HCT116 (cell line): ENCODE results near the gene CCDC30. TPM values are rescaled to one million over a fixed set of nuclear protein-coding genes. Genes with fewer than 3 reads are reported as not detected.

Experiments
- ATAC-seq: fragments of 200-7000 bp; cut with Tn5 transposase; 2 replicates; pipeline ENCODE4 v1.9.1; 2020; ENCODE audit warnings: mild to moderate bottlenecking, moderate library complexity
- BruUV-seq: library from RNA; stranded (reverse); fragments of 400-500 nt; replicated peaks from 2 replicates; lab custom pipeline; 2021; lab: Mats Ljungman, UMichigan
- CTCF ChIA-PET: fragments of 300-600 bp; sonication (Branson Sonifier 250); formaldehyde crosslinking; loops from one replicate; lab custom pipeline; 2021; ENCODE audit warnings: antibody characterized with exemption; lab: Charles Lee
- POLR2A ChIA-PET: fragments of 300-600, 350-600 bp; sonication (Branson Sonifier 250); formaldehyde crosslinking; loops from one replicate; lab custom pipeline; 2021; ENCODE audit warnings: antibody characterized with exemption; lab: Charles Lee
- RAD21 ChIA-PET, 2 experiments: fragments of 300-600 bp; sonication (Branson Sonifier 250); formaldehyde crosslinking; loops; one replicate each; lab custom pipeline; 2023; ENCODE audit warnings: low total read pairs in 2 of 2; ENCODE audit not compliant: uncharacterized antibody in 2 of 2, unreplicated experiment in 2 of 2, low non-redundant PET in 1 of 2; lab: Charles Lee
- DNase-seq: peaks from one replicate; pipeline ENCODE4 v3.0.0-alpha.2; 2010; ENCODE audit warnings: low read depth, low spot score
- H2AFZ ChIP-seq: fragments of 200-600 bp; shearing (Covaris generic), sonication (generic); 2 replicates; pipeline ENCODE4 v1.6.1; 2017; ENCODE audit warnings: low read depth, mixed run types, mixed read lengths, antibody characterized with exemption, low read length; ENCODE audit not compliant: poor library complexity, severe bottlenecking
- H3K27ac ChIP-seq: 2 replicates; pipeline ENCODE4 v1.5.1; 2012; ENCODE audit warnings: low read depth, low read length
- H3K27me3 ChIP-seq: fragments of 200-600 bp; sonication (generic); 2 replicates; pipeline ENCODE4 v1.6.1; 2016; ENCODE audit warnings: mixed run types, low read length, mixed read lengths; ENCODE audit not compliant: insufficient read depth
- H3K36me3 ChIP-seq, 2 experiments: fragments of 200-500 bp in 1 of 2; fragments of 200-600 bp in 1 of 2; sonication (Bioruptor generic) in 1 of 2; sonication (generic) in 1 of 2; 2 replicates each; pipeline versions ENCODE4 v1.5.1 to v1.6.1; 2014 to 2016; ENCODE audit warnings: low read length in 2 of 2, inconsistent platforms in 1 of 2, mixed read lengths in 1 of 2, mixed run types in 1 of 2; ENCODE audit not compliant: insufficient read depth in 2 of 2, control insufficient read depth in 1 of 2
- H3K4me1 ChIP-seq, 2 experiments: fragments of 200-600 bp in 1 of 2; sonication (generic) in 1 of 2; 2 replicates each; pipeline versions ENCODE4 v1.5.1 to v1.6.1; 2012 to 2017; ENCODE audit warnings: low read length in 2 of 2, inconsistent platforms in 1 of 2, mild to moderate bottlenecking in 1 of 2, mixed read lengths in 1 of 2, mixed run types in 1 of 2, moderate library complexity in 1 of 2; ENCODE audit not compliant: insufficient read depth in 2 of 2, control insufficient read depth in 1 of 2
- H3K4me2 ChIP-seq: fragments of 200-600 bp; sonication (generic); 2 replicates; pipeline ENCODE4 v1.6.1; 2017; ENCODE audit warnings: mixed run types, low read length, mixed read lengths
- H3K4me3 ChIP-seq, 2 experiments: fragments of 200-600 bp in 1 of 2; sonication (generic) in 1 of 2; replicated peaks in 1 of 2; 2 replicates each; pipeline ENCODE4 v1.5.1; 2011 to 2016; ENCODE audit warnings: low read length in 2 of 2, control low read depth in 1 of 2, low read depth in 1 of 2, mild to moderate bottlenecking in 1 of 2, mixed read lengths in 1 of 2, mixed run types in 1 of 2
- H3K79me2 ChIP-seq: fragments of 200-600 bp; sonication (generic); 2 replicates; pipeline ENCODE4 v1.6.1; 2017; ENCODE audit warnings: mild to moderate bottlenecking, mixed run types, low read length, moderate library complexity, mixed read lengths; ENCODE audit not compliant: insufficient read depth
- H3K9ac ChIP-seq: fragments of 200-600 bp; sonication (generic); 2 replicates; pipeline ENCODE4 v1.6.1; 2016; ENCODE audit warnings: low read length, mixed read lengths
- H3K9me2 ChIP-seq: fragments of 200-600 bp; sonication (generic), shearing (Covaris generic); 2 replicates; pipeline ENCODE4 v1.6.1; 2017; ENCODE audit warnings: mixed run types, mild to moderate bottlenecking, moderate library complexity; ENCODE audit not compliant: insufficient read depth
- H3K9me3 ChIP-seq, 2 experiments: fragments of 200-500 bp in 1 of 2; fragments of 200-600 bp in 1 of 2; sonication (Bioruptor generic) in 1 of 2; sonication (generic) in 1 of 2; 2 replicates each; pipeline ENCODE4 v1.6.1; 2014 to 2017; ENCODE audit warnings: low read length in 2 of 2, mixed read lengths in 2 of 2, inconsistent platforms in 1 of 2, low read depth in 1 of 2, mild to moderate bottlenecking in 1 of 2, mixed run types in 1 of 2, moderate library complexity in 1 of 2; ENCODE audit not compliant: control insufficient read depth in 1 of 2, insufficient read depth in 1 of 2
- H4K20me1 ChIP-seq: fragments of 200-600 bp; sonication (generic), shearing (Covaris generic); 2 replicates; pipeline ENCODE4 v1.6.1; 2017; ENCODE audit warnings: mixed run types, mild to moderate bottlenecking, moderate library complexity; ENCODE audit not compliant: insufficient read depth
- ATF3 ChIP-seq: IDR thresholded peaks from 2 replicates; pipeline ENCODE4 v1.6.1; 2012
- EGR1 ChIP-seq: IDR thresholded peaks from 2 replicates; pipeline ENCODE4 v1.6.1; 2012; ENCODE audit warnings: low read depth
- ELF1 ChIP-seq: IDR thresholded peaks from 2 replicates; pipeline ENCODE4 v1.6.1; 2012; ENCODE audit warnings: low read depth, borderline replicate concordance
- EZH2 ChIP-seq: fragments of 200-600 bp; sonication (generic); IDR thresholded peaks from 2 replicates; pipeline ENCODE4 v1.6.1; 2017; ENCODE audit warnings: antibody characterized with exemption, mixed run types
- EZH2phosphoT487 ChIP-seq: fragments of 200-600 bp; IDR thresholded peaks from 2 replicates; pipeline ENCODE4 v1.6.1; 2018; ENCODE audit warnings: antibody characterized with exemption, borderline replicate concordance
- MAX ChIP-seq: IDR thresholded peaks from 2 replicates; pipeline ENCODE4 v1.6.1; 2012
- POLR2AphosphoS5 ChIP-seq: IDR thresholded peaks from 2 replicates; pipeline ENCODE4 v1.6.1; 2011; ENCODE audit warnings: mild to moderate bottlenecking, low read depth, low read length, moderate library complexity
- RAD21 ChIP-seq: IDR thresholded peaks from 2 replicates; pipeline ENCODE4 v1.6.1; 2012; ENCODE audit warnings: low read depth, mild to moderate bottlenecking
- TCF7L2 ChIP-seq: IDR thresholded peaks from 2 replicates; pipeline ENCODE4 v1.7.0; 2011; ENCODE audit warnings: borderline replicate concordance, inconsistent platforms; ENCODE audit not compliant: insufficient read depth, insufficient read length; ENCODE audit errors: extremely low read depth
- YY1 ChIP-seq: IDR thresholded peaks from 2 replicates; pipeline ENCODE4 v1.6.1; 2011; ENCODE audit warnings: low read length, low read depth, moderate library complexity, mild to moderate bottlenecking; ENCODE audit not compliant: insufficient replicate concordance; ENCODE audit errors: extremely low read depth
- ZFX ChIP-seq: fragments of 450-650 bp; IDR thresholded peaks from 2 replicates; pipeline ENCODE4 v1.6.1; 2017
- intact Hi-C: fragments of 100-400 bp; cut with micrococcal nuclease; formaldehyde crosslinking; loops from 2 replicates; pipeline ENCODE4 v1.10.0; 2022
- total RNA-seq: library from RNA; stranded (reverse); gene quantifications from one replicate; pipeline ENCODE4 v1.2.1, GENCODE V29; 2021; ENCODE audit not compliant: unreplicated experiment
- TF ChIP-seq, protein P1 (sequence below), 3 experiments: fragments of 200-600 bp in 1 of 3; sonication (generic) in 1 of 3; IDR thresholded peaks in 2 of 3; conservative IDR thresholded peaks in 1 of 3; 2 replicates each; pipeline ENCODE4 v1.5.1; 2012 to 2017; ENCODE audit warnings: low read depth in 2 of 3, low read length in 2 of 3, antibody characterized with exemption in 1 of 3, borderline replicate concordance in 1 of 3, control low read depth in 1 of 3, mild to moderate bottlenecking in 1 of 3, mixed read lengths in 1 of 3, mixed run types in 1 of 3, moderate library complexity in 1 of 3; ENCODE audit not compliant: insufficient read depth in 1 of 3
- TF ChIP-seq, protein P2 (sequence below): IDR thresholded peaks from 2 replicates; pipeline ENCODE4 v1.6.1; 2011; ENCODE audit warnings: mild to moderate bottlenecking, low read length, moderate library complexity; ENCODE audit not compliant: insufficient replicate concordance; ENCODE audit errors: extremely low read depth

CCDC30 gene
- total RNA-seq, 1 experiment from 2014 or later: 2.0 TPM

- TF ChIP-seq TCF7L2 (no peak), EZH2phosphoT487 (no peak), YY1 (no peak), EZH2 (no peak)
- TF ChIP-seq, protein P1, sequence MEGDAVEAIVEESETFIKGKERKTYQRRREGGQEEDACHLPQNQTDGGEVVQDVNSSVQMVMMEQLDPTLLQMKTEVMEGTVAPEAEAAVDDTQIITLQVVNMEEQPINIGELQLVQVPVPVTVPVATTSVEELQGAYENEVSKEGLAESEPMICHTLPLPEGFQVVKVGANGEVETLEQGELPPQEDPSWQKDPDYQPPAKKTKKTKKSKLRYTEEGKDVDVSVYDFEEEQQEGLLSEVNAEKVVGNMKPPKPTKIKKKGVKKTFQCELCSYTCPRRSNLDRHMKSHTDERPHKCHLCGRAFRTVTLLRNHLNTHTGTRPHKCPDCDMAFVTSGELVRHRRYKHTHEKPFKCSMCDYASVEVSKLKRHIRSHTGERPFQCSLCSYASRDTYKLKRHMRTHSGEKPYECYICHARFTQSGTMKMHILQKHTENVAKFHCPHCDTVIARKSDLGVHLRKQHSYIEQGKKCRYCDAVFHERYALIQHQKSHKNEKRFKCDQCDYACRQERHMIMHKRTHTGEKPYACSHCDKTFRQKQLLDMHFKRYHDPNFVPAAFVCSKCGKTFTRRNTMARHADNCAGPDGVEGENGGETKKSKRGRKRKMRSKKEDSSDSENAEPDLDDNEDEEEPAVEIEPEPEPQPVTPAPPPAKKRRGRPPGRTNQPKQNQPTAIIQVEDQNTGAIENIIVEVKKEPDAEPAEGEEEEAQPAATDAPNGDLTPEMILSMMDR (IDR thresholded peaks at IDR 0.05 in 2 of 3, conservative IDR thresholded peaks at IDR 0.05 in 1 of 3; ENCODE audit: borderline replicate concordance in 1 of 3, insufficient read depth in 1 of 3, low read depth in 2 of 3, low read length in 2 of 3): peak in 2 of 3 experiments; percentile 38 to 45; a peak in 4 of 6 replicates
- TF ChIP-seq, all 23 proteins: peak for 1
- Histone ChIP-seq H3K27me3 (no peaks in the 10 kb centered on the region), H3K9me3 (no peaks in the 10 kb centered on the region), H3K79me2 (no peaks in the 10 kb centered on the region), H3K4me1 (peaks cover 0 to 10% of the 10 kb centered on the region in 2 experiments; a peak in 2 of 4 replicates), H4K20me1 (no peaks in the 10 kb centered on the region), H3K36me3 (no peaks in the 10 kb centered on the region), H3K4me2 (peak overlapping the region; percentile 29; the same call in 1 of the 2 replicates), H3K9me2 (no peaks in the 10 kb centered on the region; the same call in 1 of the 2 replicates), H2AFZ (no peak overlapping the region), H3K4me3 (no peak overlapping the region), H3K9ac (no peak overlapping the region), H3K27ac (no peak overlapping the region)
- DNase-seq (no peak), ATAC-seq (peak; percentile 99)
- ChIA-PET RAD21 (no interaction called here), CTCF (interaction anchor here (0.7 to 1.1 kb wide), 2 partner anchors 12 to 22 kb away, joined by 3 to 4 read pairs; no protein-coding TSS in a partner anchor), POLR2A (no interaction called here)
- no TSS peak for BruUV-seq
- intact Hi-C loops: no loop called here
Observed at GRCh38 chr1:42479621-42480020, 16.5 kb downstream of the CCDC30 start.

GRCh38 chr1:42480921-42481320 lies 17.8 kb downstream of the CCDC30 start:
- Histone ChIP-seq H3K9me2 (no peaks in the 10 kb centered on the region; the same call in 1 of the 2 replicates), H3K27ac (no peak overlapping the region), H3K9ac (no peak overlapping the region), H3K36me3 (no peaks in the 10 kb centered on the region), H3K79me2 (no peaks in the 10 kb centered on the region), H2AFZ (no peak overlapping the region), H3K9me3 (no peaks in the 10 kb centered on the region), H3K27me3 (no peaks in the 10 kb centered on the region), H3K4me3 (no peak overlapping the region), H3K4me1 (peaks cover 0 to 10% of the 10 kb centered on the region in 2 experiments; a peak in 2 of 4 replicates), H4K20me1 (no peaks in the 10 kb centered on the region), H3K4me2 (no peak overlapping the region)
- RAD21 ChIA-PET: no interaction called here
- no TSS peak for BruUV-seq
- ATAC-seq (no peak), DNase-seq (no peak)
- CTCF ChIA-PET: no interaction called here
- POLR2A ChIA-PET: no interaction called here
- intact Hi-C loops: no loop called here
- TF ChIP-seq TCF7L2 (no peak), MAX (no peak), ELF1 (no peak), ZFX (no peak), EGR1 (no peak), ATF3 (no peak), RAD21 (no peak), POLR2AphosphoS5 (no peak)
- TF ChIP-seq, protein P2, sequence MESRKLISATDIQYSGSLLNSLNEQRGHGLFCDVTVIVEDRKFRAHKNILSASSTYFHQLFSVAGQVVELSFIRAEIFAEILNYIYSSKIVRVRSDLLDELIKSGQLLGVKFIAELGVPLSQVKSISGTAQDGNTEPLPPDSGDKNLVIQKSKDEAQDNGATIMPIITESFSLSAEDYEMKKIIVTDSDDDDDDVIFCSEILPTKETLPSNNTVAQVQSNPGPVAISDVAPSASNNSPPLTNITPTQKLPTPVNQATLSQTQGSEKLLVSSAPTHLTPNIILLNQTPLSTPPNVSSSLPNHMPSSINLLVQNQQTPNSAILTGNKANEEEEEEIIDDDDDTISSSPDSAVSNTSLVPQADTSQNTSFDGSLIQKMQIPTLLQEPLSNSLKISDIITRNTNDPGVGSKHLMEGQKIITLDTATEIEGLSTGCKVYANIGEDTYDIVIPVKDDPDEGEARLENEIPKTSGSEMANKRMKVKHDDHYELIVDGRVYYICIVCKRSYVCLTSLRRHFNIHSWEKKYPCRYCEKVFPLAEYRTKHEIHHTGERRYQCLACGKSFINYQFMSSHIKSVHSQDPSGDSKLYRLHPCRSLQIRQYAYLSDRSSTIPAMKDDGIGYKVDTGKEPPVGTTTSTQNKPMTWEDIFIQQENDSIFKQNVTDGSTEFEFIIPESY: no peak
